Activated T-cell treated with anti-CD3 and anti-CD28 coated beads for 4 hours (primary cell): ENCODE results near the gene SLC25A45.
A peak's percentile ranks its signal among the peaks of the same experiment; 100 is the strongest.
"Not testable (repeated sequence)": the region's sequence is repeated elsewhere in the genome, so short reads cannot be mapped to it uniquely, and the experiment has no call there.

Source experiments
- DNase-seq: peaks from one replicate; pipeline ENCODE4 v3.0.0-alpha.2; 2020

The SLC25A45 gene

DNA sequence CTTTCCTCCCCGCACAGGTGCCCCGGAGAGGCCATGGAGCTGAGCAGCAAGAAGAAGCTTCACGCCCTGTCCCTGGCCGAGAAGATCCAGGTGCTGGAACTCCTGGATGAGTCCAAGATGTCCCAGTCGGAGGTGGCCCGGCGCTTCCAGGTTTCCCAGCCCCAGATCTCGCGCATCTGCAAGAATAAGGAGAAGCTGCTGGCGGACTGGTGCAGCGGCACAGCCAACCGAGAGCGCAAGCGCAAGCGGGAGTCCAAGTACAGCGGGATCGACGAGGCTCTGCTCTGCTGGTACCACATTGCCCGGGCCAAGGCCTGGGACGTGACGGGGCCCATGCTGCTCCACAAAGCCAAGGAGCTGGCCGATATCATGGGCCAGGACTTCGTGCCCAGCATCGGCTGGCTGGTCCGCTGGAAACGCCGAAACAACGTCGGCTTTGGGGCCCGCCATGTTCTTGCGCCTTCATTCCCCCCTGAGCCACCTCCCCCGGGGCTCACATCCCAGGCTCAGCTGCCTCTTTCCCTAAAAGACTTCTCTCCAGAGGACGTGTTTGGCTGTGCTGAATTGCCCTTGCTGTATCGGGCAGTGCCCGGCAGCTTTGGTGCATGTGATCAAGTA lies 26.6 kb downstream of the SLC25A45 start:
- DNase-seq = no peak

GRCh38 chr11:65355013-65355775 lies 27.3 kb downstream of the SLC25A45 start:
- DNase-seq = peak; percentile 66

GRCh38 chr11:65354265-65355012 lies 28.0 kb downstream of the SLC25A45 start, which contains the start of gene TIGD3:
TSS of gene TIGD3 (plus strand) at chr11:65354751. CDS start at chr11:65355809, 1,058 bp downstream.
- peak; percentile 95 for DNase-seq

DNA sequence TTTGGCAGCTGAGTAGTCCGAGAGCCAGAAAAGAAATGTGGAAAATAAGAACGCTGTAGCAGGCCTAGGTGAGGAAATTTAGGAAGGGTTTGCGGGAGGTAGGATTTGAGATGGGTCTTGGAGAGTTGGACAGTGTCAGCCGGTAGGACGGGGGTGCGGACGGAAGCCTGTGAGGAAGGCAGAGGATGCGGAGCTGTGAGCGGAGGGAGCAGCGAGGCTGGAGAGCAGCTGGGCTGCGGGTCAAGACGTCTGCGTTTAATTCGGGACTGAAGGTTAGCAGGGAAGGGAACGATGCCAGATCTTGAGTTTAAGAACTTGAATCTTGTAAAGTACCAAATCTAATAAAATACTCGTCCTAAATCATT lies 28.6 kb downstream of the SLC25A45 start:
- DNase-seq = no peak

DNA sequence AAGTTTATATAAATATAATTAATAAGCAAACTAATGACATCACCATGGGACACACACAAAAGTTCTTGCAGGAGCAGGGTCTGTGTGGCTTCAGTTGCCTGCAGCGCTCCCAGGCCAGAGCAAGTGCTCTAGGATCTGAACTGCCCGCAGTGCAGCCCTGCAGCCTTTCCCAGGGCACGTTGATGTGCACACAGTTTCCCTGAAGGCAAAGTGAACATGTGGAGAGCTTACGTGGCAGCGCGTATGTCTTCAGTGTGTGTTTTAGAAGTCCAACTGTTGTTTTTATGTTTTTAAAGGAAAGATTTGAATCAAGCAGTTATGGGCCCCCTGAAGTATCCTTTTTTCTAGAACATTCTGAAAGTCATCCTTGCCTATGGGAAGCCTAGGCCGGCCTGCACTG lies 29.1 kb downstream of the SLC25A45 start:
- no peak for DNase-seq

GRCh38 chr11:65352783-65353182 lies 29.7 kb downstream of the SLC25A45 start:
- no peak for DNase-seq

- DNase-seq = no peak
Observed at GRCh38 chr11:65351511-65351910, 30.9 kb downstream of the SLC25A45 start.

GRCh38 chr11:65341856-65342255 lies 40.6 kb downstream of the SLC25A45 start:
- DNase-seq = no peak

DNA sequence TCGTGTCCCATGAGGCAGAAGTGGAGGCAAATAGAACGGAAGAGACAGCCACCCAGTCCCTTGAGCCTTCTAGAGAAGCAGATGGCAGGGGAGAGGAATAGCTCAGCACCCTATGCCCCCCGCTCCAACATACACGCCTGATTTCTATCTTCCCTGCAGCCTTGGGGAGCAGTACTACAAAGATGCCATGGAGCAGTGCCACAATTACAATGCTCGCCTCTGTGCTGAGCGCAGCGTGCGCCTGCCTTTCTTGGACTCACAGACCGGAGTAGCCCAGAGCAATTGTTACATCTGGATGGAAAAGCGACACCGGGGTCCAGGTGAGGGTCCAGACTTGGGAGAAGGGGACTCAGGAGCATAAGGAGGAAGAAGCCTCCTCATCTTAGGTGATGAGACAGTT lies 42.2 kb downstream of the SLC25A45 start:
- no peak for DNase-seq

GRCh38 chr11:65338676-65339075 lies 43.8 kb downstream of the SLC25A45 start:
- DNase-seq = no peak

DNA sequence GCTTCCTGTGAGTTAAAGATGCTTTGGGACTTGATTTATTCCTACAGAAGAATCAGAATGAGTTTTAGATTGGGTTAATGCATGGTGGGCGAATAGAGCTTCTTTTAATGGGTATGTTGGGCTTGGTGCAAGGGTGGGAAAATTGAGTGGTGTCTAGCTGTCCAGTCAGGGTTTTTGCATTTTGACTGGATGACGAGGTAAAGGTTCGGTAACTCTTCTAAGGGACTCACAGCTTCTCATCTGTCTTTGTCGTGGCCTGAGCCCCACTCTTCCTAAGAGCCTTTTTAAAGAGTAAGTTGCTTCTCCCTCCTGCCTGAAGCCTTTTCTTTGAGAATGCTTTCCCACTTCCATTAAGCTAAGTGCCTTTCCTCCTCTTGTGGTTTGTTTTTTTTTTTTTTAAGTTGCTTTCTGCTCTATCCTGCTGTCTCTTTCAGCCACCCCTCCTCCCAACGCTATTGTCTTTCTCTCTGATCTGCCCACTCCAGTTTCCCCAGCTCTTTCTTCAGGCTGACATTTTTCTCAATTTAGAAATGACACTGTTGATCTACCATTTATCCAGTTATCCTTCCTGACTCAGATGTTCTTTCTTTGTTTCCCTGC lies 47.6 kb downstream of the SLC25A45 start:
- DNase-seq = no peak

DNA sequence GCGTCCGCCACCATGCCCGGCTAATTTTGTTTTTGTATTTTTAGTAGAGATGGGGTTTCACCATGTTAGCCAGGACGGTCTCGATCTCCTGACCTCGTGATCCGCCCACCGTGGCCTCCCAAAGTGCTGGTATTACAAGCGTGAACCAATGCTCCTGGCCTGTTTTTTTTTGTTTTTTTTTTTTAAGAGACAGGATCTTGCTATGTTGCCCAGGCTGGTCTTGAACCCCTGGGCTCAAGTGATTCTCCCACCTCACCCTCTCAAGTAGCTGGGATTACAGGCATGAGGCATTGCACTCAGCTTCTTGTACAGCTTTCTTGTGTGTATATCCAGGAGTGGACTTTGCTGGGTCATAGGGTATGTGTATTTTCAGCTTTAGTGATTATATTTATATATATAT lies 49.9 kb downstream of the SLC25A45 start:
- DNase-seq = not testable (repeated sequence)

GRCh38 chr11:65330544-65330943 lies 51.9 kb downstream of the SLC25A45 start:
- no peak for DNase-seq

- peak; percentile 86 for DNase-seq
Observed at GRCh38 chr11:65329944-65330403, 52.5 kb downstream of the SLC25A45 start.

DNA sequence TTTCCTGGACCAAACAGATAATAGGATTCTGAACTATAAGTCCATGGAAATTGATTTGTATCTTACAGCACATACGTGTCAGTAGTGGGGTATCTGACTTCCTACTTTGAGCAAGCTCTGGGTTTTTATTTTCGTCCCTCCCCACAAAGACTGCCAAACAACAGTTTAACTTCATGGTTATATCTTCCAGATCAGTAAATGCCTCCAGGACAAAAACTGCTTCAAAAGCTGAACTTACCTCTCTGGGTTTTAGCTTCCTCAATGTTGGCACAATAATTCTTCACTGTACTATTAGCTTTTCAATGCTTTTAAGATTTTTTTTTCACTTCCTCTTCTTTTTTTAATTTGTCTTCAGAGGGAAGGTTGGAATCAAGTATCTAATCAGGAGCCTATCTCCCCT lies 53.0 kb downstream of the SLC25A45 start:
- no peak for DNase-seq

DNA sequence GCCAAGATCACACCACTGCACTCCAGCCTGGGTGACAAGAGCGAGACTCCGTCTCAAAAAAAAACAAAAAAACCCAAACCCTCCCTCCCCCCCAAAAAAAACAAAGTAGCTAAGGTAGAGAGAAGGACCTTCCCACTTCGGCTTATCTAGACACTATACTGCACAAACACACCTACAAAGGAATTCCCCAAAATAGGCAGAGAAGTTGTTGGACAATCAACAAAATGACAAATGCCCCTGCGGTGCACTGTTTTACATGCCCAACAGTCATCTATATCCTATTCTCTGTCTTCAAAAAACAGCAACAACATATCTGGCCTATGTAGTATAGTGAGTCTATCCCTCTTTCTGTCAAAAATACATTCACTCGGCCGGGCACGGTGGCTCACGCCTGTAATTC lies 55.4 kb downstream of the SLC25A45 start:
- DNase-seq = no peak

DNA sequence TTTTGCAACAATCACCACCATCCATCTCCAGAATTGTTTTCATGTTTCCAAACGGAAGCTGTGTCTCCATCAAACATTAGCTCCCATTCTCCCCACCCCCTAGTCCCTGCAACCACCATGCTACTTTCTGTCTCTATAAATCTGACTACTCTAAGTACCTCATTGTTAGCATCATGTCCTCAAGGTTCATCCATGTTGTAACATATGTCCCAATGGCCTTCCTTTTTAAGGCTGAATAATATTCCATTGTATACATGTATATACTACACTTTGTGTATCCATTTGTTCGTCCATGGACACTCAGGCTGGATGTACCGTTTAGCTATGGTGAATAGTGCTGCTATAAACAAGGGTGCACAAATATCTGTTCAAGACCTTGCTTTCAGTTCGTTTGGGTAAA lies 57.0 kb downstream of the SLC25A45 start:
- no peak for DNase-seq
